AG04450 (cell line): Measurements from ENCODE around the gene NUP160. TPM values are rescaled to one million over a fixed set of nuclear protein-coding genes. Genes with fewer than 3 reads are reported as not detected.
"Not testable (repeated sequence)": the region's sequence is repeated elsewhere in the genome, so short reads cannot be mapped to it uniquely, and the experiment has no call there.

Source experiments
- CTCF ChIA-PET: fragments of 300-600, 350-600 bp; formaldehyde crosslinking; extraction: SDS; loops from one replicate; lab custom pipeline; 2022; ENCODE audit warnings: antibody characterized with exemption, inconsistent platforms; lab: Charles Lee
- POLR2A ChIA-PET: fragments of 350-600 bp; formaldehyde crosslinking; extraction: SDS; loops from one replicate; lab custom pipeline; 2021; ENCODE audit warnings: antibody characterized with exemption, inconsistent platforms; lab: Yijun Ruan, JAX
- DNase-seq: peaks from one replicate; pipeline ENCODE4 v3.0.0-alpha.2; 2011; ENCODE audit warnings: low read depth, low spot score
- H3K27ac ChIP-seq: one replicate; pipeline ENCODE4 v1.5.1; 2012; ENCODE audit warnings: low read depth, low read length, control low read depth
- H3K27me3 ChIP-seq: one replicate; pipeline ENCODE4 v1.6.0; 2012; ENCODE audit warnings: low read length; ENCODE audit not compliant: control insufficient read depth, insufficient read depth
- H3K4me3 ChIP-seq: 2 replicates; pipeline ENCODE4 v1.5.1; 2011; ENCODE audit warnings: mild to moderate bottlenecking, low read depth, low read length, control low read depth
- H3K9me3 ChIP-seq: 2 replicates; pipeline ENCODE4 v1.5.1; 2012; ENCODE audit warnings: low read length; ENCODE audit not compliant: control insufficient read depth, insufficient read depth
- CTCF ChIP-seq: IDR thresholded peaks from 2 replicates; pipeline ENCODE4 v1.5.1; 2011; ENCODE audit warnings: low read depth, low read length, control low read depth, inconsistent platforms
- polyA plus RNA-seq: library from polyadenylated mRNA; depleted of rRNA; stranded (reverse); fragments of >200 nt; gene quantifications from 2 replicates; pipeline ENCODE4 v1.2.3, GENCODE V29; 2011

The NUP160 gene
- polyA plus RNA-seq, 1 experiment, result 31.3 TPM

GRCh38 chr11:47879259-47880158 is 31.4 kb upstream of the NUP160 start:
- ChIA-PET CTCF (interaction anchor here (1.7 kb wide), 1 partner anchor 55 kb away, joined by 4 read pairs; no protein-coding TSS in a partner anchor), POLR2A (no interaction called here)
- peaks cover 17% of the 10 kb centered on the region for H3K9me3 ChIP-seq
- no peak overlapping the region for H3K27ac ChIP-seq
- no peak for DNase-seq
- no peak for TF ChIP-seq CTCF
- no peaks in the 10 kb centered on the region for H3K27me3 ChIP-seq
- H3K4me3 ChIP-seq, result no peak overlapping the region

GRCh38 chr11:47875858-47876257 is 27.7 kb upstream of the NUP160 start:
- POLR2A ChIA-PET, result not testable (repeated sequence)

GRCh38 chr11:47870404-47870803 is 22.3 kb upstream of the NUP160 start:
- no peak for DNase-seq
- POLR2A ChIA-PET, result no interaction called here
- Histone ChIP-seq H3K9me3 (peaks cover 8% of the 10 kb centered on the region), H3K27me3 (no peaks in the 10 kb centered on the region), H3K27ac (no peak overlapping the region), H3K4me3 (no peak overlapping the region)
- no peak for TF ChIP-seq CTCF
- CTCF ChIA-PET, result interaction anchor here (0.6 kb wide), 1 partner anchor 61 kb away, joined by 3 read pairs; no protein-coding TSS in a partner anchor

More at GRCh38 chr11:47875858-47876257, 27.7 kb upstream of the NUP160 start:
- H3K4me3 ChIP-seq, H3K27me3 ChIP-seq, H3K27ac ChIP-seq, CTCF ChIA-PET, DNase-seq: not testable (repeated sequence)
- peaks cover 17% of the 10 kb centered on the region for H3K9me3 ChIP-seq

GRCh38 chr11:47869544-47870393 is 21.6 kb upstream of the NUP160 start:
- Histone ChIP-seq H3K9me3 (peaks cover 2% of the 10 kb centered on the region), H3K27ac (no peak overlapping the region), H3K27me3 (no peaks in the 10 kb centered on the region), H3K4me3 (no peak overlapping the region)
- no peak for TF ChIP-seq CTCF
- no peak for DNase-seq
- ChIA-PET POLR2A (no interaction called here), CTCF (interaction anchor here (0.6 kb wide), 1 partner anchor 62 kb away, joined by 3 read pairs; no protein-coding TSS in a partner anchor)

GRCh38 chr11:47867823-47868222 is 19.7 kb upstream of the NUP160 start:
- DNase-seq, result no peak
- ChIA-PET POLR2A (interaction anchor here (0.6 kb wide), 1 partner anchor 64 kb away, joined by 3 read pairs; no protein-coding TSS in a partner anchor), CTCF (no interaction called here)
- Histone ChIP-seq H3K9me3 (no peaks in the 10 kb centered on the region; the same call in 1 of the 2 replicates), H3K4me3 (no peak overlapping the region), H3K27ac (no peak overlapping the region), H3K27me3 (no peaks in the 10 kb centered on the region)
- no peak for TF ChIP-seq CTCF

GRCh38 chr11:47866892-47867291 is 18.7 kb upstream of the NUP160 start:
- not testable (repeated sequence) for H3K4me3 ChIP-seq, DNase-seq, H3K27me3 ChIP-seq, H3K27ac ChIP-seq, H3K9me3 ChIP-seq
- CTCF ChIA-PET, result interaction anchor here (1.2 kb wide), 1 partner anchor 242 kb away, joined by 5 read pairs; no protein-coding TSS in a partner anchor
- POLR2A ChIA-PET, result interaction anchor here (0.6 kb wide), 1 partner anchor 41 kb away, joined by 4 read pairs; no protein-coding TSS in a partner anchor
